HG02623 (cell line): ENCODE results near the gene RAB17.
"Not testable (repeated sequence)": the region's sequence is repeated elsewhere in the genome, so short reads cannot be mapped to it uniquely, and the experiment has no call there.

Source experiments
- ATAC-seq: cut with Tn5 transposase; IDR thresholded peaks from one replicate; pipeline ENCODE4 v1.9.1; 2021; ENCODE audit warnings: moderate library complexity; ENCODE audit not compliant: unreplicated experiment

Gene RAB17

DNA sequence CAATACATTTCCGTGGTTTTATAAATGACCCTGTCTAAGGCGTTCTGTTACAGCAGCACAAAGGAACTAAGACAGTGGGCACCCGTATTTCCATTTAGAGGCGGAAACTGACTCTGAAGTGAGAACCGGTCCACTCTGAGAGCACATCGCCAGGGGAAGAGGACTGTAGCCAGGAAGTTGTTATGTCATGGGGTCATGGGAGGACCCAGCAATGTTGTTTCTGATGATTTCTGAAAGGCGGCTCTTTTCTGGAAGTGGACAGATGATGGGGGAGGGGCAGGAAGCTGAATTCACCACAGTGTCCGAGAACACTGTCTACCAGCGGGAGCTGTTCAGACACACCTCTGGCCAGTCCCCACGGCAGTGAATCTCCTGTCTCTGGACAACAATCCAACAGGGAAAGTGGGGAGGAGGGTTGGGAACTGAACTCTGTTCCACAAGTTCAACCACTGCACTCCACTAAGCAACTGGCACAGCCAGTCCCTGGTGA is 34.7 kb upstream of the RAB17 start:
- no peak for ATAC-seq

DNA sequence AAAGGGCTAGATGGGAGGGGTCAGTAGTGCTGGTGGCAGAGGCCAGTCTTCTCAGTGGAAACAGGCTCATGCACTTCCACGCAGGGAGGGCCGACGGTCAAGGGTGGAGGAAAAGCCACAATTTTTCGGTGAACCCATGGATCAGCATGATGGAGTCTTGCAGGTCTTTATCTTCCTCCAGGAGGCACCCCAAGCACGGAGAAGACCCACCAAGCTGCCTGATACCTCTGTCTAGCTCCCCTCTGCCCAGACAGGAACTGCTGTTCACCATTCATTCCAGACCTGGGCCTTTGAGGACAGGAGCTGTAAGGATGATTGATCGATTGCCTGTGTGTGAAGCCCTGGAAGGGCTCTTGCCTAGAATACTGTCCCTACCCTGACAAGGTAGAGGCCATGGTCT is 34.0 kb upstream of the RAB17 start:
- ATAC-seq: no peak

DNA sequence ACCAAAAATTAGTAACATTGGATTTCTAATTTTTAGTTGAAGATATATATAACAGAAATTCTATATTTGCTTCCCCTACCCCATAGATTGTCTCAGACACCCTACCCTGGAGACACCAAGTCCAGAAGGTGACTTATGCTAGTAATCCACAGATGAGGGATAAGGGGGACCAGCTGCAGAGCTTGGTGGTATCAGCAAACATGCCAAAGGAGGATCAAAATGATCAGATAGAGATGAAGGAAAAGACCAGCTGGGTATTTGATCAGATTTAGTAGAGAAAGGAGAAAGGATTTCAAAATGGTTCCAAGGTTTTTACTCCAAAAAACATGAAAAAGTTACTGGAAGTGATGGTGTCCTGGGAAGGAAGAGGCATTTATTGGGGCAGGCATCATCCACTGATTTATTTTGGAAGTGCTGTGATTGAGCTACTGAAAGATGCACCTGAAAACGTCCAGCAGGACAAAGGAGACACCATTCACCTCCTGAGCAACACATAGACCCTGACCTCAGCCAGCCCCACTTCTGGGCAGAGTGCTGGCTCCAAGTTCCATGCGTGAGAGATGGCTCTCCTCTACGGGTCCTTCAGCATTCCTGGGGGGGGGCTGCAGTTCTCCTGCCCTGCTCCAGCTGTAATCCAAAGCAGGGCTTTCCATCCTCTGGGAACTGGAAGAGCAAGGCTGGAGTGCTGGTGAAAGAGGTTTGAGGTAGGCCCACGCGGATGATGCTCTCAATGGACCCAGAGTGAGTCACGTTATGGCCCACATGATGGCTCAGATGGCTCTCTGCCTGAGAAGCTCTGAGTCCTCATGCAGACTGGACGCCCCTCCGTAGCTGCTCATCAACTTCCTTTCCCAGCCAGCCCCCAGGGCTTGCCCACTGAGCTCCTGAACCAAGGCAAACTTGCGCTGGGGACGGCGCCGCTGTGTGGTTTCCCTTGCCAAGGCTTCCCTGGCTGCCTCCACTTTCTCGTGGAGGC is 33.2 kb upstream of the RAB17 start:
- no peak for ATAC-seq

DNA sequence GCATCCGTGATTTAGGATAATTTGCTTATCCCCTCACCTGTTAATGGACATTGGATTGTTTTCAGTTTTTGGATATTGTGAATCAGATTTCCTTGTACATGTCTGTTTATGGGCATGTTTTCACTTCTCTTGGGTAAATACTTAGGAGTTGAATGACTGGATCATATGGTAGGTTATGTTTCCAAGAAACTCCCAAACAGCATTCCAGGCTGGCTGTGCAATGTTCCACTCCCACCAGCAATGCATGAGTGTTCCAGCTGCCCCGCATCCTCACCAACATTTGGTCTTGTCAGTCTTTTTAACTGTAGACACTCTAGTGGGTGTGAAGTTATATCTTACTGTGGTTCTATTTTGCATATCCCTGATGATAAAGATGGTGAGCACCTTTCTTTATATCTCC is 27.9 kb upstream of the RAB17 start:
- ATAC-seq: no peak

DNA sequence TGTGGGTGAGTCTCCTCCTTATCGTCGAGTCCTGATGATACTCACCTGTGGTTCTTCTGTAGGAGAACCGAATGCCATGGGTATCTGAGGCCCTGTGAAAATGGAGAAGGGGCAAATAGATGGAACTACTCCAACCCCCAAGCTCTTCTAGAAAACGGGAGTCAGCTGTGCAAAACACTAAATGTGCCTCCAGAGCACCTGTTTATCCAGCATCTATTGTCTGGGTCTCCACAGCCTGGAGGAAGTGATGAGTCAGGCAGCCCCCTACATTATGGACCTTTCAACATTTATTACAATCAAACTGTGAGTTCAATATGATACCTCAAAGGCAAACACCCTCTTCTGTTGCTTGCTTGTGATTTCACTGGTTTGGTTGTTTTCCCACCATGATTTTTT is 27.1 kb upstream of the RAB17 start:
- ATAC-seq: no peak

DNA sequence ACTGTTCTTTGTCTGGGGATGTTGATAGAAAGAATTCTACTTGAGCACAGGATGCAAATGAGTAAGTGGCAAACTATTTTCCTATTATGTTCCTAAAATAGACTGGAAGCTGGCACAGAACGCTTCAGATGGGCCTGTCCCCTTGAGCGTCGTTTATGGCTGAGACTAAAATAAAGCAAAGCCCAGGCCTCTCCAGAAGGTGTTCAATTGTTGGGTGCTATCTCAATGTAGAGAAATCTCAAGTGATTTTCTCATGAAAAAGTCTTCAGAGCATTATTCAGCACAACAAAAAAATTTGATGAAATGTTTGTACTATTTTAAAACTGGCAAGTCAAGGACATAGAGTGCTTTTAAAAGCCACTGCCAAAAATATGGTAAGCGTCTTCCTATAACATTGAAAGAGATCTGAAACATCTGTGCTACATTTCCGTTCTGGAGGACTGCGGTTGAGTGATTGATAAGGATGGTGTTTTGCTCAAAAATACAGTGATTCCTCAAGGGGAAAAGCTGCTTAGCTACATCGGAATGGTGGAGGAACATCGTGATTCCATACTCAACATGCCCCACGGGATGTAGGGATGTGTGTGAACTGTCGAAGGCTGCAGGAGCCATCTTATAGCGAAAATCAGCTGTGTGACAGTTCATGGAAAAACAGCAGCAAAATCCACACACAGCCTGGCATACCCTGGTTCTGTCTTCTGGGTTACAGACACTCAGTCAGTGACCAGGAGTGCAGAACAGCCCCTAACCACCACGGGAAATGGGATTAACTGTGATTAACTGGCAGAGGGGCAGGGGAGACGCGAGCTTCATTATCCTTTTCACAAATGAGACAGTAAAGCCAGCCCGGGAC is 26.4 kb upstream of the RAB17 start:
- no peak for ATAC-seq

DNA sequence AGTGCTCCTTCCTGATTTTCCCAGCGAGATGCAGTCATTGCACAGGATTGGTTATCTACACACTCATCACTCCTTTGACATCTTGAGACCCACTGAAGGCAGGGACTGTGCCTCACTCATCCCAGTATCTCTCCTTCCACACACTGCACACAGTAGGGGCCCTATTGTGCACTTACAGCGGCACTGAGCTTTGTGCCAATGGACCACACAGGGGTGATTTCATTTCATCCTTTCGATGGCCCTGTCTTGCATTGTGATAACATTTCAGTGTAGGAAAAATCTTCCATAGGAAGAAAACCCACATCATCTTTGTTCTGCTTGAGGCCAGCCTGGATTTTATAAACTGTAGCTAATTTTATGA is 25.8 kb upstream of the RAB17 start:
- ATAC-seq: no peak

DNA sequence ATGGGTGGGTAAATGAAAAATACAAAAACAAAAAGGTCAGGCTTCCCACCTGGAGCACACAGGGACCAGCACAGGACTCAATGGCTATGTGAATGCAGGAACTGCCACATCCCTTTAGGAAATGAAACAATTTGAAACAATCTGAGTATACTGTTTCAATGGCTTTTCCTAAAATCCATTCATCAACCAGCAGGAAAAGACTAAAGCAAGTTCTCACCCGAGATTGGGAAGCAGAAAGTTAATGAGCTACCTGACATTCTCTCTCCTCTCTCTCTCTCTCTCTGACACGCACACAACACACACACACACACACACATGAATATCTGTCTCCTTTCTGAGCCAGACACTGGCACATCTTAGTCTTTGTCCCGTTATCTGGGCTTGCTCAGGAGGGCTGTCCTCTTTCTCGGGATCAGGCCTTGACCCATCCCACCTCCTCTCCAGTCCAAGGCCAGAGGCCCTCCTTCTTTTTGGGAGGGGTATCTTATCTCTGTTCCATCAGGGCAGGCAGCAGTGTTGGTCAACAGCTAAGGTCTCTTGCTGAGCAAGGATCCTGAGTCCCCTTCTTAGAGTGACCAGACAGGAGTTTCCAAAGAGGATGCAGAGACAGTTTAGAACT is 25.2 kb upstream of the RAB17 start:
- no peak for ATAC-seq

DNA sequence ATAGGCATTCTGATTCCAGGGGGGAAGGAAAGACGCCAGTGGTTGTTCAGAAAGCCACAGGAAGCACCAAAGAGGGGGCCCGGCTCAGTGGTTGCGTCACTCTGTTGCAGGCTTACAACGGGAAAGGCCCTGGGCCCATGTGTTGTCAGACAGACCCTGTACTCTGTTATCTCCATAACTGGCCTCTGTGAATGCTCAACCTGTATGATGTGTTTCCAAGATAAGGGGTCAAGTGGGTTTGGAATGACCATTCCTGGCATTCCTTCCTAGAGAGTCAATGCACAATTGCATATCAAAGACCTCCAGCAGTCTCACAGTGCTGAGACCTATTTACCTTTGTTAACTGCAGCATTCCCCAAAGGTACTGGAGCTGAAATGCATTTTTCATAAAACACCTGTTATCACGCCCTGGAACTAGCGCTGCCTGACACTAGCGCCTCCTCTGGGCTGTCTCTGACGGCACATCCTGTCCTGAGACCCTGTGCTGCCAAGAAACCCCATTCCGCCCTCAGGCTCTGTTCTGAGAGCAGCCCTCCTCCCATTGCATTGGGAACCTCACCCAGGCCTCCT is 23.7 kb upstream of the RAB17 start:
- ATAC-seq: no peak

DNA sequence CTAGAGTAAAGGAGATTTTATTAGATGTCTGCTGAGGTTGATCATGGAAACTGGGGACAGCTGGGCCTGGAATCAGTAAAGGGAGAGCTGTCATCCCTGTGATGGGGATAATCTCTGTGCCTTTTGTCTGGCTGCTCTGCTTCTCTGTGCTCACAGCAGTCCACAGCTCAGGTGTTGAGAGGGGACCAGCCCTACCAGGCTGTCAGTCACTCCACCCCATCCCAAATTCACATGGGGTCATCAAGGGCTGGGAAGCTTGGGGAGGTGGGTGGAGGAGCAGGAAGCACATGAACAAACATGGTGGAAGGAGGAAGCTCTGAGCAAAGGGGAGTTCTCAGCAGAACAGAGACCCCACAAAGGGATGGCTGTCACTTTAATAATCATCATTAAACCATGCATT is 23.1 kb upstream of the RAB17 start:
- no peak for ATAC-seq

DNA sequence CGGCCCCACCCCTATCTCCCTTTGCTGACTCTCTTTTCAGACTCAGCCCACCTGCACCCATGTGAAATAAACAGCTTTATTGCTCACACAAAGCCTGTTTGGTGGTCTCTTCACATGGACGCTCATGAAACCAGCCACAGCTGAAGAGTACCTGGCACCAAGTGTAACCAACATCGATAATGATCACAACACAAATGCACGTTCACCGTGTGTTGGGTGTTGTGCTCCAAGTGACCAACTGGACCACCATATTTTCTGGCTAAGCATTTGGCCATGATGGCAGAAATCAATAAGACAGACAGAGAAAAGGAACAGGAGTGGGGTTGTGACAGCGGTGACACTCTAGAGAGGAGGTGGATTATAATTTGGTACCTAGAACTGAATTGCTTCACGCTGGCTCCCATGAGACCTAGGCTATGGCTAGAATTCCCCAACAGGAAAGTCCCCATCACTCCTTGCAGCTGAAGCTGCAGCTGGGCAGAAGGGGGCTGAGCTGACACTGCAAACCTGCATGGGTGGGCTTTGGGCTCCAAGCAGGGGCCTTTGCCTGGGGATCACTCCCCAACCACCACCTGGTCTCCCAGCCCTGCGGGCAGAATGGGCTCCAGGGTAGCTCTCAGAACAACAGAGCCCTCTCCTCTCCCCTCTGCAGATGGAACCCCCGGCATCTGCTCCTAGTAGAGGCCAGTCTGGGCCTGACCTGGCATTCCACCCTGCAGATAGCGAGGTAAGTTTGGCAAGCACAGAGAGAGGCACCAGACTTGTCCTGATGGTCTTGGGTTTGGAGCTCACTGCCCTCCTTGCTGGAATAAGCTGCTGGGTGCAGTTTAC is 22.2 kb upstream of the RAB17 start:
- ATAC-seq: no peak

DNA sequence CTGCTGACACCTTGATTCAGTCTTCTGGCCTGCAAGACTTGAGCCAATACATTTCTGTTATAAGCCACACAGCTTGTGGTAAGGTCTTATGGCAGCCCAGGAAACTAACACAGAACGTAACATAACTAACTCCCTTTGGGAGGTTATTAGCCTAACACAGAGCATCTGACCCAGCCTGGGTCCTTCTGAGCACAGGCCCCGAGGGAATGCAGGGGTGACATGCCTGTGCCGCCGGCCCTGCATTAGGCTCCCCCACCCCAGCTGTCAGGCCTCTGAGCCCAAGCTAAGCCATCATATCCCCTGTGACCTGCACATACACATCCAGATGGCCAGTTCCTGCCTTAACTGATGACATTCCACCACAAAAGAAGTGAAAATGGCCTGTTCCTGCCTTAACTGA is 16.0 kb upstream of the RAB17 start:
- ATAC-seq: not testable (repeated sequence)

DNA sequence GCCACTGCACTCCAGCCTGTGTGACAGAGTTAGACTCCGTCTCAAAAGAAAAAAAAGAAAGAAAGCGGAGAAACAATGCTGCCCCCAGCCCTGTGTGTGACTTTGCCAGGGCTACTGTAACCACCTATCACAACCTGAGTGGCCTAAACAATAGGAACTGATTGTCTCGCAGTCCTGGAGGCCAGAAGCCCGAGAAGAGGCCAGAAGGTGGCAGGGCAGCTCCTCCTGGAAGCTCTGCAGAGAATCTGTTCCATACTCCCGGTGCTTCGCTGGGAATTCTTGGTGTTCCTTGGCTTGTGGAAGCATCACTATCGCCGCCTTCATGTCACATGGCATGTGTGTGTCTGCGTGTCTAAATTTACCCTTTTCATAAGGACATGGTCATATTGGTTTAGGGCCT is 14.4 kb upstream of the RAB17 start:
- no peak for ATAC-seq

DNA sequence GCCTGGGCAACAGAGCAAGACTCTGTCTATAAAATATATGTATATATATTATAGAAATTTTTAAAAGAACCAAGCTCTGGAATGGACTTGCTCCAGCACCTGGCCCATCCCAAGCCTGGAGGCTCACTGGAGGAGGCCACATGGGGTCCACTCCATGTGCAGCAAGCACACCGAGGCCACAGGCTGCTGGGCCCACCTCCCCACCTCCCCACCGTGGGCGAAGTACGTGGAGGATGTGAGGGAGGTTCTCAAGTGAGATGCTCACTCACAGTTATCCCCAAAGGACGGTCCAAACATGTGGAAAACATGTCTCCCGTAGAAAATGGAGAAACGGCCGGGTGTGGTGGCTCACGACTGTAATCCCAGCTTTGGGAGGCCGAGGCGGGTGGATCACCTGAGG is 13.9 kb upstream of the RAB17 start:
- no peak for ATAC-seq

DNA sequence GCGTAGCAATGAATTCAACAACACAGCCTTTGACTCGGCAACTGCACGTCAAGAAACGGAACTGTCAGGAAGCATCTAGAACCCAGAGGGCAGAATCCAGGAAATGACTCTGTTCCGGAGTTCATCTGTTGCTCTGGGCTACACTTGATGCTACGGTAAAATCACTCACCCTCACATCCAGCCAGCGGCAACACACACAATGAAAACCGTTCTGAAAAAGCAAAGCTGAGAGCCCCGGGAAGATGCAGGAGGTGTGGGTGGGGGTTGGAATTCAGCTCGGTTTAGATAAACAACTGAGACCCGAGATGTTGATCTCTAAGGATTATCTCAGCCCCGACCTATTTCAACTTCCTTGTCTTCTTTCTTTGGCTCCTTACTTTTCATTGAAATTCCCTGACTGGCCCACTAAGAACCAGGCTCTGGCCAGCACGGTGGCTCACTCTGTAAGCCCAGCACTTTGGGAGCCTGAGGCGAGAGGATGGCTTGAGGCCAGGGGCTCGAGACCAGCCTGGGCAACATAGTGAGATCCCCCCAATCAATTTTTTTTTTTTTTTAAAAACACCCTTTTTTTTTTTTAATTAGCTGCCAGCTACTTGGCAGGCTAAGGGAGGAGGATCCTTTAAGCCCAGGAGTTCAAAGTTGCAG is 13.3 kb upstream of the RAB17 start:
- no peak for ATAC-seq

DNA sequence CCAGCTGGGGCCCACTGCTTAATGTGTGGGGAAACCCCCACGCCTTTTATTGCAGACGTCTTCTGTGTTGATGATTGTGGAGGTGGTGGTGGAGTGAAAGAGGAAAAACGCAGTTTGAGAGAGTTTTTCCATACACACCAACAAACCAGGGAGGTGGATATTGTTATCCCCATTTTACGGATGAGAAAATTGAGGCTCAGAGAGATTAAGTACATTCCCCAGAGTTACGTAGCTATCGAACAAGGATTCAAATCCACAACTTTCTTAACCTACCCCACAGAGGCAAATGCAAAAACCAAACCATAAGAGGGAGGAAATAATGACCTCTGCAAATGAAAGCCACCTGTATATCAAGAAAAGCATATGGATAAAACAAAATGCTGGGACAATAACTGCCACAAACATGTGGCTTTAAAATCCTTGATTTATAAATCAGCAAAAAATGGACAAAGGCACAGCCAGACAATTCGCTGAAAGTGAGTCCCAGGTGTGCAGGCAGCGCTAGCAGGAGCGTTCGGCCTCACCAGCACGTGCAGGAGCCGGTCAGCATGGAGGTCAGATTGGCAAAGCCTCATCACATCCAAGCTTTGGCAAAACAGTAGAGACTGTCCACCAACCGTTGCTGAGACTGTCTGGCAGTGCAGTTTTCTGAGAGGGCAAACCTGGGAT is 12.6 kb upstream of the RAB17 start:
- no peak for ATAC-seq

DNA sequence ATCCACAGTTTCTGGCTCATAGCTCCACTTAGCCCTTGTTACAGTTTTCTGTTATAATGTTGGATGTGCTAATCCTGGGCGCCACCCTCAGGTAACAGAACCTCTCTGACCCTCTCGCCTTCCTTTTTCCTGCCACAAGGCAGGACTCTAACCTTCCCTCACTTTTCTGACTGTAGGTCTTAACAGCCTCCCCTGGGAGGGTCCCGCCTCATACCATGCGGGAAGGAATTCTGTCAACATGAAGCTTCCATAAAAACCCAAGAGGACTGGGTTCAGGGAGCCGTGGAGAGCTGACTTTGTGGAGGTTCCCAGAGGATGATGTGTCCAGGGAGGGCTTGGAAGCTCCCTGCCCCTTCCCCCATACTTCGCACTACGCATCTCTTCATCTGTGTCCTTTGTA is 11.9 kb upstream of the RAB17 start:
- no peak for ATAC-seq

DNA sequence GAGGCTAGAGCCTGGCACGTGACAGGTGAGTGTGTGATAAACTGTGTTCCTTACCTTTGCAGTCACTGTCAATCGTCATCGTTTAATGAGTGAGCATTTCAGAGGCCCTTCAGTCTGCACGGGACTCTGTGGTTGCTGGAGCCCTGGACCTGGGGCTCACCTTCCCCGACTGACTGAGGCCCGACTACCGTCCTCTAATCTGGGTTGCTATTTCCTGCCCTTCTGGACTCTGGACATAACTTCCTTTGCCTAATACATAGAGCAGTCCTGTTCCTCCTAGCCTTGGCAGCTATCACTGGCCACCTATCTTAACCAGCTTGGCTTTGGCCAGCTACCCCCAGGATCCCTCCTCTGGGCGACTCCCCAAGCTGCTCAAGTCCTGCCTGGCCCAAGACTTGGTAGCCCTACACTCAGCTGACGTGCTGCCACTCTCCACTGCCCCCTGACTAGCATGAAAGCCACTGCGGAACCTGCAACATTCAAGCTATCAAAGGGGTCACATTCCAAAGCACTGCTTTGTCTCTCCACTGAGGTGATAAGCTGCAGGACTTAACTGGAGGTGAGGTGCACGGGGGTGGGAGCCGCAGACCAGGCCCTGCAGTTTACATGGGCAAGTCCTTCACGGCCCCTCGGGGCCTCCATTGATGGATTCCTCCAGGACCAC is 11.1 kb upstream of the RAB17 start:
- ATAC-seq: no peak
